WTC11 (cell line): ENCODE measurements around the gene LRRC31. TPM values are rescaled to one million over a fixed set of nuclear protein-coding genes. Genes with fewer than 3 reads are reported as not detected.

ENCODE experiments used
- ATAC-seq: fragments of 200-7000 bp; cut with Tn5 transposase; 2 replicates; pipeline ENCODE4 v1.10.0; 2021; ENCODE audit warnings: mild to moderate bottlenecking, moderate library complexity
- CTCF ChIA-PET: fragments of 300-600 bp; sonication (Branson Sonifier 250); formaldehyde crosslinking; loops from one replicate; lab custom pipeline; 2021; ENCODE audit warnings: antibody characterized with exemption; lab: Charles Lee
- POLR2A ChIA-PET: fragments of 350-600 bp; sonication (Branson Sonifier 250); formaldehyde crosslinking; loops from one replicate; lab custom pipeline; 2021; ENCODE audit warnings: antibody characterized with exemption; lab: Charles Lee
- DNase-seq: peaks from one replicate; pipeline ENCODE4 v3.0.0; 2021; ENCODE audit warnings: low spot score
- H3K27ac Mint-ChIP-seq: 2 replicates; pipeline ENCODE4 v1.8.0; 2021; ENCODE audit warnings: mixed read lengths
- H3K27me3 Mint-ChIP-seq: 2 replicates; pipeline ENCODE4 v1.8.0; 2021; ENCODE audit warnings: low read depth, mild to moderate bottlenecking, moderate library complexity, mixed read lengths
- H3K36me3 Mint-ChIP-seq: 2 replicates; pipeline ENCODE4 v1.8.0; 2021; ENCODE audit warnings: mixed read lengths
- H3K4me1 Mint-ChIP-seq: 2 replicates; pipeline ENCODE4 v1.8.0; 2022; ENCODE audit warnings: mixed read lengths
- H3K4me3 Mint-ChIP-seq: 2 replicates; pipeline ENCODE4 v1.8.0; 2021; ENCODE audit warnings: mild to moderate bottlenecking, moderate library complexity, mixed read lengths
- H3K9me3 Mint-ChIP-seq: 2 replicates; pipeline ENCODE4 v1.8.0; 2021; ENCODE audit warnings: mixed read lengths
- AFF4 ChIP-seq: sonication (generic); formaldehyde crosslinking; IDR thresholded peaks from 2 replicates; pipeline ENCODE4 v1.8.1; 2023; ENCODE audit warnings: mild to moderate bottlenecking, missing genetic modification reagents, borderline replicate concordance
- ATF1 ChIP-seq: sonication (generic); formaldehyde crosslinking; IDR thresholded peaks from 2 replicates; pipeline ENCODE4 v1.8.1; 2023; ENCODE audit warnings: mild to moderate bottlenecking, moderate library complexity, missing genetic modification reagents
- CBFB ChIP-seq: sonication (generic); formaldehyde crosslinking; IDR thresholded peaks from 2 replicates; pipeline ENCODE4 v1.8.1; 2022; ENCODE audit warnings: mild to moderate bottlenecking, low read depth, missing genetic modification reagents
- FOXJ3 ChIP-seq: sonication (generic); formaldehyde crosslinking; IDR thresholded peaks from 2 replicates; pipeline ENCODE4 v1.9.0; 2021; ENCODE audit warnings: missing genetic modification reagents, mild to moderate bottlenecking, borderline replicate concordance
- GRHL2 ChIP-seq: fragments of 250-450 bp; sonication (Bioruptor Pico); IDR thresholded peaks from 2 replicates; pipeline ENCODE4 v1.8.0; 2022; ENCODE audit warnings: mild to moderate bottlenecking, moderate library complexity; ENCODE audit not compliant: insufficient replicate concordance, severe bottlenecking
- PREB ChIP-seq: sonication (generic); formaldehyde crosslinking; IDR thresholded peaks from 2 replicates; pipeline ENCODE4 v1.8.1; 2022; ENCODE audit warnings: mild to moderate bottlenecking, missing genetic modification reagents, moderate library complexity, borderline replicate concordance
- SMAD4 ChIP-seq: sonication (generic); formaldehyde crosslinking; IDR thresholded peaks from 2 replicates; pipeline ENCODE4 v1.8.0; 2022; ENCODE audit warnings: mild to moderate bottlenecking, missing genetic modification reagents
- SP1 ChIP-seq: sonication (generic); formaldehyde crosslinking; conservative IDR thresholded peaks from 2 replicates; pipeline ENCODE4 v1.8.1; 2022; ENCODE audit warnings: missing genetic modification reagents
- STAT6 ChIP-seq: sonication (generic); formaldehyde crosslinking; conservative IDR thresholded peaks from 2 replicates; pipeline ENCODE4 v1.8.1; 2023; ENCODE audit warnings: mild to moderate bottlenecking, low read depth, missing genetic modification reagents, moderate library complexity
- TCF7 ChIP-seq: sonication (generic); formaldehyde crosslinking; IDR thresholded peaks from 2 replicates; pipeline ENCODE4 v1.8.0; 2022; ENCODE audit warnings: mild to moderate bottlenecking, low read depth, missing genetic modification reagents, moderate library complexity
- USF2 ChIP-seq: sonication (generic); formaldehyde crosslinking; IDR thresholded peaks from 2 replicates; pipeline ENCODE4 v1.8.1; 2023; ENCODE audit warnings: mild to moderate bottlenecking, missing genetic modification reagents, moderate library complexity
- ZNF423 ChIP-seq: fragments of 250-450 bp; sonication (Bioruptor Pico); IDR thresholded peaks from 2 replicates; pipeline ENCODE4 v2.1.2; 2022; ENCODE audit warnings: mild to moderate bottlenecking, moderate library complexity
- total RNA-seq: library from RNA; stranded (reverse); gene quantifications from 3 replicates; pipeline ENCODE4 v1.2.3, GENCODE V29; 2021
- TF ChIP-seq, protein P1 (sequence below): fragments of 250-450 bp; sonication (Bioruptor Pico); IDR thresholded peaks from 2 replicates; pipeline ENCODE4 v1.9.0; 2021; ENCODE audit warnings: mild to moderate bottlenecking, borderline replicate concordance
- TF ChIP-seq, protein P2 (sequence below): sonication (generic); formaldehyde crosslinking; IDR thresholded peaks from 2 replicates; pipeline ENCODE4 v1.8.0; 2022; ENCODE audit warnings: mild to moderate bottlenecking, missing genetic modification reagents

The LRRC31 gene
- total RNA-seq, 1 experiment from 2014 or later: not detected

DNA sequence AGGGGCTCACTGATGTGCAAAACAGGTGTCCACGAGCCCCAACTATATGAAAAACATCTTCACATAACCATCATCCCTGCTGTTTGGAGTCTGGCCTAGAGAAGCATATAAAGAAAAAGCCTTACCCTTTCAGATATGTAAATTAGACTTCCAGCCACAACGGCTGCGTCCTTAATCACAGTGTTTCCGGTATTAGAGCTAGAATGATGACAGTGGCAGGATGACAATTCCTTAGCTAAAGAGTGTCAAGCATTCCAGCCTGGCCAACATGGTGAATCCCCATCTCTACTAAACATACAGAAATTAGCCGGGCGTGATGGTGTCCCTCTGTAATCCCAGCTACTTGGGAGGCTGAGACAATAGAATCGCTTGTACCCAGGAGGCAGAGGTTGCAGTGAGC is 22.2 kb upstream of the LRRC31 start (continued):
- no peak for TF ChIP-seq PREB
- TF ChIP-seq GRHL2 (CRISPR knock-in tag): no peak
- TF ChIP-seq STAT6: no peak
- TF ChIP-seq, protein P1, sequence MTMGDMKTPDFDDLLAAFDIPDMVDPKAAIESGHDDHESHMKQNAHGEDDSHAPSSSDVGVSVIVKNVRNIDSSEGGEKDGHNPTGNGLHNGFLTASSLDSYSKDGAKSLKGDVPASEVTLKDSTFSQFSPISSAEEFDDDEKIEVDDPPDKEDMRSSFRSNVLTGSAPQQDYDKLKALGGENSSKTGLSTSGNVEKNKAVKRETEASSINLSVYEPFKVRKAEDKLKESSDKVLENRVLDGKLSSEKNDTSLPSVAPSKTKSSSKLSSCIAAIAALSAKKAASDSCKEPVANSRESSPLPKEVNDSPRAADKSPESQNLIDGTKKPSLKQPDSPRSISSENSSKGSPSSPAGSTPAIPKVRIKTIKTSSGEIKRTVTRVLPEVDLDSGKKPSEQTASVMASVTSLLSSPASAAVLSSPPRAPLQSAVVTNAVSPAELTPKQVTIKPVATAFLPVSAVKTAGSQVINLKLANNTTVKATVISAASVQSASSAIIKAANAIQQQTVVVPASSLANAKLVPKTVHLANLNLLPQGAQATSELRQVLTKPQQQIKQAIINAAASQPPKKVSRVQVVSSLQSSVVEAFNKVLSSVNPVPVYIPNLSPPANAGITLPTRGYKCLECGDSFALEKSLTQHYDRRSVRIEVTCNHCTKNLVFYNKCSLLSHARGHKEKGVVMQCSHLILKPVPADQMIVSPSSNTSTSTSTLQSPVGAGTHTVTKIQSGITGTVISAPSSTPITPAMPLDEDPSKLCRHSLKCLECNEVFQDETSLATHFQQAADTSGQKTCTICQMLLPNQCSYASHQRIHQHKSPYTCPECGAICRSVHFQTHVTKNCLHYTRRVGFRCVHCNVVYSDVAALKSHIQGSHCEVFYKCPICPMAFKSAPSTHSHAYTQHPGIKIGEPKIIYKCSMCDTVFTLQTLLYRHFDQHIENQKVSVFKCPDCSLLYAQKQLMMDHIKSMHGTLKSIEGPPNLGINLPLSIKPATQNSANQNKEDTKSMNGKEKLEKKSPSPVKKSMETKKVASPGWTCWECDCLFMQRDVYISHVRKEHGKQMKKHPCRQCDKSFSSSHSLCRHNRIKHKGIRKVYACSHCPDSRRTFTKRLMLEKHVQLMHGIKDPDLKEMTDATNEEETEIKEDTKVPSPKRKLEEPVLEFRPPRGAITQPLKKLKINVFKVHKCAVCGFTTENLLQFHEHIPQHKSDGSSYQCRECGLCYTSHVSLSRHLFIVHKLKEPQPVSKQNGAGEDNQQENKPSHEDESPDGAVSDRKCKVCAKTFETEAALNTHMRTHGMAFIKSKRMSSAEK (CRISPR knock-in tag): no peak
- TF ChIP-seq SMAD4 (CRISPR knock-in tag): no peak
- no peak for TF ChIP-seq TCF7 (CRISPR knock-in tag)
- no peak for TF ChIP-seq FOXJ3 (CRISPR knock-in tag)
- TF ChIP-seq ATF1 (CRISPR knock-in tag): no peak
- no peak for TF ChIP-seq SP1 (CRISPR knock-in tag)

- ChIA-PET POLR2A (no interaction called here), CTCF (interaction anchor here (0.5 kb wide), 1 partner anchor 118 kb away, joined by 3 read pairs; the partner anchor contains the start of gene ACTRT3)
- Mint-ChIP-seq H3K27me3 (no peaks in the 10 kb centered on the region), H3K9me3 (peaks cover 3% of the 10 kb centered on the region; the same call in 1 of the 2 replicates), H3K4me1 (peaks cover 12% of the 10 kb centered on the region), H3K36me3 (no peaks in the 10 kb centered on the region), H3K4me3 (no peak overlapping the region), H3K27ac (peak overlapping the region; percentile 59; the same call in 1 of the 2 replicates)
- ATAC-seq (peak; percentile 69), DNase-seq (no peak)
- TF ChIP-seq USF2 (CRISPR knock-in tag) (no peak), AFF4 (CRISPR knock-in tag) (no peak), ZNF423 (no peak), CBFB (CRISPR knock-in tag) (no peak)
- TF ChIP-seq, protein P2, sequence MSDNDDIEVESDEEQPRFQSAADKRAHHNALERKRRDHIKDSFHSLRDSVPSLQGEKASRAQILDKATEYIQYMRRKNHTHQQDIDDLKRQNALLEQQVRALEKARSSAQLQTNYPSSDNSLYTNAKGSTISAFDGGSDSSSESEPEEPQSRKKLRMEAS (CRISPR knock-in tag): no peak
Measured at GRCh38 chr3:169886671-169887070, 16.9 kb upstream of the LRRC31 start.
